Stimulated activated CD8-positive, alpha-beta memory T cell treated with anti-CD3 and anti-CD28 coated beads, Interleukin-4, amount 100 ng/mL, for 1 hour (primary cell): ENCODE data around the gene GALNT9.

Source experiments
- DNase-seq, 2 donors: peaks; one replicate each; pipeline ENCODE4 v3.0.0-alpha.2; 2020; ENCODE audit warnings: low read depth in 2 of 2, low spot score in 1 of 2

GALNT9 gene

GRCh38 chr12:132218527-132218875 lies 110.9 kb downstream of the GALNT9 start:
- no peak for DNase-seq

GRCh38 chr12:132217800-132218526 lies 111.4 kb downstream of the GALNT9 start:
- DNase-seq = no peak

- no peak for DNase-seq
Measured at GRCh38 chr12:132217371-132217770, 112.0 kb downstream of the GALNT9 start.

GRCh38 chr12:132216354-132216987 lies 112.9 kb downstream of the GALNT9 start:
- DNase-seq = no peak

- no peak for DNase-seq
Measured at GRCh38 chr12:132215299-132215989, 113.9 kb downstream of the GALNT9 start.

GRCh38 chr12:132214891-132215290 lies 114.5 kb downstream of the GALNT9 start:
- no peak for DNase-seq

- DNase-seq = no peak
Measured at GRCh38 chr12:132214161-132214476, 115.3 kb downstream of the GALNT9 start.

- DNase-seq = no peak
Measured at GRCh38 chr12:132213359-132214160, 115.8 kb downstream of the GALNT9 start.

- DNase-seq = no peak
Measured at GRCh38 chr12:132211816-132212215, 117.6 kb downstream of the GALNT9 start.

- DNase-seq = no peak
Measured at GRCh38 chr12:132211326-132211725, 118.1 kb downstream of the GALNT9 start.

GRCh38 chr12:132210223-132211055 lies 119.0 kb downstream of the GALNT9 start:
- DNase-seq = no peak

- no peak for DNase-seq
Measured at GRCh38 chr12:132209619-132210222, 119.7 kb downstream of the GALNT9 start.

- no peak for DNase-seq
Measured at GRCh38 chr12:132208153-132208823, 121.1 kb downstream of the GALNT9 start.

- DNase-seq = no peak
Measured at GRCh38 chr12:132207083-132207775, 122.2 kb downstream of the GALNT9 start.

- no peak for DNase-seq
Measured at GRCh38 chr12:132206046-132206434, 123.3 kb downstream of the GALNT9 start.

GRCh38 chr12:132205271-132206045 lies 123.9 kb downstream of the GALNT9 start:
- no peak for DNase-seq

GRCh38 chr12:132204793-132205270 lies 124.6 kb downstream of the GALNT9 start:
- no peak for DNase-seq

- DNase-seq = no peak
Measured at GRCh38 chr12:132204063-132204792, 125.2 kb downstream of the GALNT9 start.
